ENCODE measurements around the gene RNF144A.

The RNF144A gene

DNA sequence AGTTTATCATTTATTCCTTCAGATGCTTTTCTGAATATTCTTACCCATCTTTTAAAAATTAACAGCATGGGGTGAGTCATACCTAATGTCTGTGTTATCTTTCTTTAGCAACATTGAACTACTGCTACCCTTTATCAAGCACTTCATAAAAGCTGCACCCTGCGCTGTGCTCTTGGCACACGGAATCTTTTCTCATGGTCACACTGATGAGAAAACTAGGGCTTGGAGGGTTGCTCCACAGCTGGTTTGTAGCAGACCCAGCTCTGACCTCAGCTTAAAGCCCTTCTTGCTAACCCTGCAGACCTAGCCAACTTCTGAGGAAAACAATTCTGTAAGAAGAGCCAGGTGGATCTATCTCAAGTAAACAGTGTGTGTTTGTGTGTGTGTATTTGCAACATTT, 106.3 kb downstream of the RNF144A start:
- TF ChIP-seq MYC (IDR thresholded peaks at IDR 0.05; ENCODE audit: low read depth, low read length) (no peak), MAX (IDR thresholded peaks at IDR 0.05; ENCODE audit: low read depth, low read length) (no peak)
- no peak overlapping the region for H3K4me3 ChIP-seq (ENCODE audit: low read depth, low read length)
- no peak for DNase-seq (ENCODE audit: low read depth)

DNA sequence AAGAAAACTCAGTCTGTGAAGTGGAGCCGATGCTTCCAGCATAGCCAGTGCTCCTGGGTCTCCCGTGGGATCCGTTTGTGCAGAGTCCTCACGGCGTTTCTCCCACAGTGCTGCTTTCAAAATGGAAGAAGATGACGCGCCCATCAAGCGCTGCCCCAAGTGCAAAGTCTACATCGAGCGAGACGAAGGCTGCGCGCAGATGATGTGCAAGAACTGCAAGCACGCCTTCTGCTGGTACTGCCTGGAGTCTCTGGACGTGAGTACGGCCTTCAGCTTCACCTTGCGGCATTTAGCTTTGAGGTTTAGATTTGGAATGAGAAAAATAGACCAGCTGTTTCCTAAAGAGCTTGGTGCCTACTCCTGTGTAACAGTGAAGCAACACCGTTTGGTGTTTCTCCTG, 107.0 kb downstream of the RNF144A start:
- DNase-seq (ENCODE audit: low read depth), result no peak
- no peak overlapping the region for H3K4me3 ChIP-seq (ENCODE audit: low read depth, low read length)
- TF ChIP-seq MAX (IDR thresholded peaks at IDR 0.05; ENCODE audit: low read depth, low read length) (no peak), MYC (IDR thresholded peaks at IDR 0.05; ENCODE audit: low read depth, low read length) (no peak)

DNA sequence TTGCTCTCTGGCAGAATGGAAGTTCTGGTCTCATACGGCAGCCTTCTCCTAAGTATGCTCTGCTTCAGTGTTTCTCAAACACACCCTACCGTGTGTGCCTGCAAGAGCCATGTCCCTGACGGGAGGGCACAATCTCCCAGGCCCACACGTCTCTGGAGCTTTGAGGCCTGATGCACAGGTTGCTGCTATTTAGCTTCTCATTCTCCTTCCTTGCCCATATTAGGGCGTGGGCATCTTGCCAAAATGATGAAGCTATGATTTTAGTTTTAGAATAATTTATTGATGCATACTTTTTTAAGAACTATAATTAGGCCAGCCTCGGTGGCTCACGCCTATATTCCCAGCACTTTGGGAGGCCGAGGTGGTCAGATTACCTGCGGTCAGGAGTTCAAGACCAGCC, 107.9 kb downstream of the RNF144A start:
- DNase-seq (ENCODE audit: low read depth), result no peak
- H3K4me3 ChIP-seq (ENCODE audit: low read depth, low read length), result no peak overlapping the region
- TF ChIP-seq CTCF (IDR thresholded peaks at IDR 0.05; ENCODE audit: low read depth, low read length), result no peak
- TF ChIP-seq POLR2A (IDR thresholded peaks at IDR 0.05; ENCODE audit: extremely low read depth, insufficient read length), result no peak
- TF ChIP-seq MAX (IDR thresholded peaks at IDR 0.05; ENCODE audit: low read depth, low read length), result no peak
- TF ChIP-seq MYC (IDR thresholded peaks at IDR 0.05; ENCODE audit: low read depth, low read length), result no peak

GRCh38 chr2:7026742-7027141, 109.5 kb downstream of the RNF144A start:
- no peak for TF ChIP-seq POLR2A (IDR thresholded peaks at IDR 0.05; ENCODE audit: extremely low read depth, insufficient read length)
- no peak for DNase-seq (ENCODE audit: low read depth)

DNA sequence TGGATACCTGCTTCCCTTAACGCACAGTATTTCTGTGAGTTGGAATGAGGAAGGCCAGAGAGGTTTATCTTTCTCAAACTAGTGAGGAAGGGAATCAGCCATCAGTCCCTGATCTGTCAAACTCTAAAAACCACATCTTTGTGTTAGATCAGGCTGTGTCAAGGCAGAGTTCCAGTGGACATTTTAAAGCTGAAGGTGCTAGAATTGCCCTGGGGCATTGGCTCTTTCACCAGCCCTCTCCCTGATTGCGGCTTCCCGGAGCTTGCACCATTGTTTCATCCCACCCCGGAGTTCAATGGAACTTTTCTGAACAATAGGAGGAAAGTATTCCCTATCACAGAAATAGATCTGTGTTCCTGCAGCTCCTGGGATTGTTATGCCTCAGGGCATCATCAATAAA, 110.2 kb downstream of the RNF144A start:
- H3K4me3 ChIP-seq (ENCODE audit: low read depth, low read length), result no peak overlapping the region
- DNase-seq (ENCODE audit: low read depth), result no peak
- TF ChIP-seq MYC (IDR thresholded peaks at IDR 0.05; ENCODE audit: low read depth, low read length), result no peak
- no peak for TF ChIP-seq MAX (IDR thresholded peaks at IDR 0.05; ENCODE audit: low read depth, low read length)
- no peak for TF ChIP-seq CTCF (IDR thresholded peaks at IDR 0.05; ENCODE audit: low read depth, low read length)
- no peak for TF ChIP-seq POLR2A (IDR thresholded peaks at IDR 0.05; ENCODE audit: extremely low read depth, insufficient read length)

More at GRCh38 chr2:7026742-7027141, 109.5 kb downstream of the RNF144A start:
- H3K4me3 ChIP-seq (ENCODE audit: low read depth, low read length), result no peak overlapping the region

- no peak for TF ChIP-seq MYC (IDR thresholded peaks at IDR 0.05; ENCODE audit: low read depth, low read length)
- no peak for TF ChIP-seq CTCF (IDR thresholded peaks at IDR 0.05; ENCODE audit: low read depth, low read length)
- no peak for TF ChIP-seq MAX (IDR thresholded peaks at IDR 0.05; ENCODE audit: low read depth, low read length)
- TF ChIP-seq POLR2A (IDR thresholded peaks at IDR 0.05; ENCODE audit: extremely low read depth, insufficient read length), result no peak
- DNase-seq (ENCODE audit: low read depth), result no peak
- H3K4me3 ChIP-seq (ENCODE audit: low read depth, low read length), result no peak overlapping the region
Observed at GRCh38 chr2:7027956-7028655, 110.9 kb downstream of the RNF144A start.

GRCh38 chr2:7028846-7029245, 111.6 kb downstream of the RNF144A start:
- H3K4me3 ChIP-seq (ENCODE audit: low read depth, low read length), result no peak overlapping the region
- no peak for DNase-seq (ENCODE audit: low read depth)
- TF ChIP-seq MAX (IDR thresholded peaks at IDR 0.05; ENCODE audit: low read depth, low read length) (no peak), POLR2A (IDR thresholded peaks at IDR 0.05; ENCODE audit: extremely low read depth, insufficient read length) (no peak), MYC (IDR thresholded peaks at IDR 0.05; ENCODE audit: low read depth, low read length) (no peak), CTCF (IDR thresholded peaks at IDR 0.05; ENCODE audit: low read depth, low read length) (no peak)

Measured in NB4 (cell line).